ENCODE results near the gene NFATC1. TPM values are rescaled to one million over a fixed set of nuclear protein-coding genes. Genes with fewer than 3 reads are reported as not detected.
A peak's percentile ranks its signal among the peaks of the same experiment; 100 is the strongest.

NFATC1 gene
- total RNA-seq, 1 donor from 2014 or later = 64.1 TPM

DNA sequence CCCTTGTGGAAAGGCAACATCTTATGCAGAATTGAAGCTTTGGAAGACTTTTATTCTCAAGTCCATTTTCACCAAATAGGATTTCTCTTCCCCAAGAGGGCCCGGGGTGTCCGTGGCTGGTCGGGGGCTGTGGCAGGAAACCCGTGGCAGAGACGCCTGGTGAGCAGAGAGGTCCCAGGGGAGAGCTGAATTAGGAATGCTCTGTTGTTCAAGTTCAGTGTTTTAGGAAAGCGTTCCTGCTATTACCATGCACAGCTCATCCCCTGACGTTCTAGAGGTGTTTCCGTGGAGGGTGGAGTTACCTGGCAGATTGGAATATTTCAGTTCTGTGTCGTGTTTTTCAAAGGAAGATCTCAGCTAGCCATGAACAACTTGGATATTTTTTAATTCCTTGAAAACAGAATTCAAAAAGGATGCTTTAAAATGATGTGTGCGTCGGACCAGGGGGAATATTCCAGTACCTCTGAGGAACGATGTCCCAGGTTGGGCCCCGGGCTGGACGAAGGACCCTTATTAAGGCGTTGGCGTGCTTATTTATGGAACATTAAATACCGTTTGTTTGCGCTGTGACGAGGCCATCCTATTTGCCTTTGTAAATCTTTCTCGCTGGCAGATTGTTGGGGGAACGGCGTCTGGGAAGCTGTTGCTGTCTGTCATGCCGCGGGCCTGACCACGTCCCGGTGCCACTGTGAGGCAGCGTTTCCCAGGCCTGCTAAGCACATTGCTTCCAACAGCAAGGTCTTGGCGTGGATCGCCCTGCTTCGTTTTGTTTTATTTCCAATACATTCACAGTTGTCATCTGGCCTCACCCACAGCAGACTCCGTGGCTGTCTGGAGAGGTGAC lies 8.2 kb downstream of the NFATC1 start:
- Histone ChIP-seq H3K4me3 (peak overlapping the region; percentile 24 to 29), H3K27me3 (no peaks in the 10 kb centered on the region), H3K36me3 (no peaks in the 10 kb centered on the region), H3K4me1 (peaks cover 9 to 14% of the 10 kb centered on the region in 2 donors), H3K9me3 (no peaks in the 10 kb centered on the region), H3K27ac (peak overlapping the region; percentile 69 to 90)
- TF ChIP-seq, protein P1, sequence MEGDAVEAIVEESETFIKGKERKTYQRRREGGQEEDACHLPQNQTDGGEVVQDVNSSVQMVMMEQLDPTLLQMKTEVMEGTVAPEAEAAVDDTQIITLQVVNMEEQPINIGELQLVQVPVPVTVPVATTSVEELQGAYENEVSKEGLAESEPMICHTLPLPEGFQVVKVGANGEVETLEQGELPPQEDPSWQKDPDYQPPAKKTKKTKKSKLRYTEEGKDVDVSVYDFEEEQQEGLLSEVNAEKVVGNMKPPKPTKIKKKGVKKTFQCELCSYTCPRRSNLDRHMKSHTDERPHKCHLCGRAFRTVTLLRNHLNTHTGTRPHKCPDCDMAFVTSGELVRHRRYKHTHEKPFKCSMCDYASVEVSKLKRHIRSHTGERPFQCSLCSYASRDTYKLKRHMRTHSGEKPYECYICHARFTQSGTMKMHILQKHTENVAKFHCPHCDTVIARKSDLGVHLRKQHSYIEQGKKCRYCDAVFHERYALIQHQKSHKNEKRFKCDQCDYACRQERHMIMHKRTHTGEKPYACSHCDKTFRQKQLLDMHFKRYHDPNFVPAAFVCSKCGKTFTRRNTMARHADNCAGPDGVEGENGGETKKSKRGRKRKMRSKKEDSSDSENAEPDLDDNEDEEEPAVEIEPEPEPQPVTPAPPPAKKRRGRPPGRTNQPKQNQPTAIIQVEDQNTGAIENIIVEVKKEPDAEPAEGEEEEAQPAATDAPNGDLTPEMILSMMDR (IDR thresholded peaks at IDR 0.05) = no peak
- DNase-seq (ENCODE audit: low spot score in 2 of 2) = no peak
- intact Hi-C loops (cut with DNase I) = loop anchor here (2.0 to 5.0 kb wide), 3 partner anchors 23 to 103 kb away; no protein-coding TSS in a partner anchor

DNA sequence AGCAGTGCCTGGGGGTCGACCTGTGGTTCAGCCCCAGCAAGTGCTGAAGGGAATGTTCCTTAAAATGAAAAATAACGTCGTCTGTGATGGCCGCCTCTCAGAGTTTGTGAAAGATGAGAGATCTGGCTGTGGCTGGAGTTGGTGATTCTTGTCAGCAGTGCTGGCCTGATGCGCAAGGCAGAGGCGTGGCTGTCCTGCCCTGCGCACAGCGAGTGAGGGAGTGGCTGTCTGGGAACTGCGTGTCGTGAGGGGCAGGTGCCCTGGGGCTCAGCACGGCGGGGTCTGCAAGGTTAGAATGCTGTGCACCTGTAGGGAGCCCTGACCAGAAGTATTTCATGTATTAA lies 8.8 kb downstream of the NFATC1 start:
- H3K27ac ChIP-seq = no peak overlapping the region
- H3K27me3 ChIP-seq = no peaks in the 10 kb centered on the region
- intact Hi-C loops (cut with DNase I) = loop anchor here (5.0 kb wide), 2 partner anchors 53 to 103 kb away; no protein-coding TSS in a partner anchor
- peaks cover 9 to 14% of the 10 kb centered on the region in 2 donors for H3K4me1 ChIP-seq
- H3K36me3 ChIP-seq = no peaks in the 10 kb centered on the region
- no peak overlapping the region for H3K4me3 ChIP-seq
- TF ChIP-seq, protein P1 (IDR thresholded peaks at IDR 0.05) = no peak
- no peaks in the 10 kb centered on the region for H3K9me3 ChIP-seq
- DNase-seq (ENCODE audit: low spot score in 2 of 2) = no peak

DNA sequence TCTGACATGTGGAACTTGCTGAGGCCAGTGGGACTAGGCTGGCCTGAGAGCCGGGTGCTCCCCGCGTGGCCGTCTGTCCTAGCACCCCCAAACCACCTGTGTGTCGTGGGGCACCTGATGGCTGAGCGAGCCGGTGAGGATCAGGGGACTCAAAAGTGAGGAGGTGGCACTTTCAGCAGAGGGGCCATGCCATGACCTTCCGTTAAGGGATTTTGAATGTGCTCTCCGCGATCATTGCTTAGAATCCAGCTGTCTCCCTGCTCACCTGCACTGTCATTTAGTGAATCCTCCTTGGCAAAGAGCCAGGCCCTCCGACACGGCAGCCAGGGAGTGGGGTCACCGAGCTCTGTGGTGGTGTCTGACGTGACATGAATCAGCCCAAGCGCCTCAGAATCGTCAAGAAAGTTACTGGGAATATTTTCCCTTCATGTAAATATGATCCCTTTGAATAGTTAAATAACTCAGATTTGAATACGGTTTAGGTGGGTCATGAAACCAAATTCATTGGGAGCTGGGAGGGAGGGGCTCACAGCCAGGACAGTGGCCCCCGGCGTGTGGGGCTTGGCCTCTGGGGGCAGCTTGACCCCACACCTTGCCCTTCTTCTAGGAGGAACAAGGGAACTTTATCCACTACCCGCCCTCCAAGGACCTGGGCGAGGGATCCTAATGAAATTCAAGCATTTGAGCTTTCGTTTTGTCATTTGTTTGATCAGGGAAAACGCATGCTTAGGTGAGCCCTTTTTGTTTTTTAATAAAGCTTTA lies 9.5 kb downstream of the NFATC1 start:
- TF ChIP-seq, protein P1 (IDR thresholded peaks at IDR 0.05) = no peak
- intact Hi-C loops (cut with DNase I) = no loop called here
- Histone ChIP-seq H3K9me3 (no peaks in the 10 kb centered on the region), H3K36me3 (peaks cover 0 to under 1% of the 10 kb centered on the region in 2 donors), H3K27me3 (no peaks in the 10 kb centered on the region), H3K4me3 (no peak overlapping the region), H3K27ac (peak overlapping the region; percentile 14 to 52), H3K4me1 (peaks cover 5 to 14% of the 10 kb centered on the region in 2 donors)
- DNase-seq (ENCODE audit: low spot score in 2 of 2) = peak in 1 of 2 donors; percentile 63

DNA sequence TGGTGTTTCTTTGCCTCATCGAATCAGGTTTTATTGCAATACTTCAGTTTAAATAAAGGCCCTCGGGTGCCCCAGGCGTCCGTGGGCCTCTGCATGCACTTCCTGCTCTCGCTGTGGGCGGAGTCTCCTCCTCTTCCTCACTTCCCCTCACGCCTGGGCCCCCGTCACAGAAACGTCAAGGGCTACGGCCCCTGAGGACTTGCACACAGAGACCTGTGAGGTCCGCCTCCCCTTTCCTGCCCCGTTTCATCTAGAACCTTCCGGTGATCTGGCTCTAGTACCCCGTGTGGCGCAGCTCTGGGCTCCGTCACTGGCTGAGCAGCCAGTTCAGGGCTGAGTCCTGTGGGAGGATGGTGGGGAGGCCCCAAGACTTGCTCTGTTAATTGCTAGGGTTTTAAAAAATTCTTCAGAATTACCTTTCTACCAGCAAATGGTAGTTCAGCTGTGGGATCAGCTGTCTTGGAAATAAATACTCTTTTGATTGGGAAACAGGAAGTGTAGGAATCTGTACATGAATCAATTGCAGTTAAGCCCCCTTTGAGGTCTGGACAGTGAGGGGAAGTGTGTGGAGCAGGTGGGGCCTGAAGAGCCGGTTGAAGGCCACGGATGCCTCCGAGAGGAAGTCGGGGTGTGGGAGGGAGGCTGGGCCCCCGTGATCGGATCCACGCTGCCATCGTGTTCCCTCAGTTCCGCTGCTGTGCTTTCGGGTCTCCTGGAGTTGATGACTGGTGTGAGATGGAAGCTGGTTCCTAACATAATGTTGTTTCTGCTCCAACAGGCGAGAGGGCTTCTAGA lies 10.2 kb downstream of the NFATC1 start:
- intact Hi-C loops (cut with DNase I) = no loop called here
- TF ChIP-seq, protein P1 (IDR thresholded peaks at IDR 0.05) = no peak
- DNase-seq (ENCODE audit: low spot score in 2 of 2) = peak; percentile 73 to 85
- H3K4me3 ChIP-seq = no peak overlapping the region
- H3K36me3 ChIP-seq = peaks cover 7 to 8% of the 10 kb centered on the region in 2 donors
- H3K4me1 ChIP-seq = peaks cover 5 to 14% of the 10 kb centered on the region in 2 donors
- H3K27ac ChIP-seq = peak overlapping the region; percentile 14 to 52
- no peaks in the 10 kb centered on the region for H3K9me3 ChIP-seq
- no peaks in the 10 kb centered on the region for H3K27me3 ChIP-seq

DNA sequence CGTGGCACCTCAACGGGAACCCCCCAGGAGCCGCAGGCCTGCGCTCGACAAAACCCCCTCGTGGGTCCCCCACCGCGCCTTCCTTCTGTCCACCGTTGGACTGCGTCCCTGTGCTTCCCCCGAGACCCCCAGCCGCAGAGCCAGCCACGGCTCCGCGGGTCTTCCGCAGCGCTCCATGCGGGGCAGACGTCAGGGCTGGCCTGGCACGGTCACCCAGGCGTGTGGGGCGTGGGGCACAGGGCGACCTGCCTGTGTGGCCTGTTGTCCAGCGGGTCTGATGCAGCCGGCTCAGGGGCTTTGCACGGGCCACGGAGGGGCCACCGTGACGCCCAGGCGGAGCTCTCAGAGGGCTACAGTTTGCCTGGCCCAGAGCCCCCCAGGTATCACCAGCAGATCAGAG lies 11.0 kb downstream of the NFATC1 start:
- peaks cover 13% of the 10 kb centered on the region in 2 donors for H3K36me3 ChIP-seq
- H3K4me1 ChIP-seq = peaks cover 5 to 14% of the 10 kb centered on the region in 2 donors
- no peaks in the 10 kb centered on the region for H3K9me3 ChIP-seq
- intact Hi-C loops (cut with DNase I) = no loop called here
- no peak overlapping the region for H3K4me3 ChIP-seq
- no peak for DNase-seq (ENCODE audit: low spot score in 2 of 2)
- no peaks in the 10 kb centered on the region for H3K27me3 ChIP-seq
- H3K27ac ChIP-seq = peak overlapping the region in 1 of 2 donors; percentile 1
- TF ChIP-seq, protein P1 (IDR thresholded peaks at IDR 0.05) = no peak

Measured in ascending aorta (tissue), 2 donors.